ENCODE measurements around the gene KLF9. TPM values are rescaled to one million over a fixed set of nuclear protein-coding genes. Genes with fewer than 3 reads are reported as not detected.

KLF9 gene
- polyA plus RNA-seq, 1 of the 3 experiments (the other 2 are of a cell fraction): 5.8 TPM

DNA sequence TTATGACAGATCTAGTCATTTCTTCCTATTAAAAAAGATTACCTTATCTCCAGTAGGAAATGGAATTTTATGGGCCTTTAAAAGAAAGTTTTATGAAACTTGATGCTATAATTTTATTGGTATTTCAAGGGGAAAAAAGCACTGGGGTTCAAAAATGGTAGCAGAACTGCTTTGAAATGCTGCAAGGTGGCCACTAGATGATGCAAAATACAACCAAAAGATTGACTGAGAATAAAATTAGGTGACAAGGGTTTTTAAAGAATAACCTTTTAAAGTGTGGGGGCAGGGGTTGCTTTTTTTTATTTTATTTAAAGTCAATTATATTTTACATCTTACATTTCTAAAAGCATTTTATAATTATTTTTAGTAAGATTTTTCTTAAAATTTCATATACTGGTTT lies 61.7 kb downstream of the KLF9 start:
- no peak for DNase-seq
- 0 out of 4 replicates have a peak overlapping the region, but pooled peaks of 1 of the 2 experiments have one; percentile 0 for H3K27ac ChIP-seq (ENCODE audit: low read depth in 2 of 2, low read length in 1 of 2)
- CTCF ChIA-PET: interaction anchor here (1.1 to 1.7 kb wide), 4 partner anchors 9 to 249 kb away, joined by 3 to 15 read pairs (median 4); no protein-coding TSS in a partner anchor

DNA sequence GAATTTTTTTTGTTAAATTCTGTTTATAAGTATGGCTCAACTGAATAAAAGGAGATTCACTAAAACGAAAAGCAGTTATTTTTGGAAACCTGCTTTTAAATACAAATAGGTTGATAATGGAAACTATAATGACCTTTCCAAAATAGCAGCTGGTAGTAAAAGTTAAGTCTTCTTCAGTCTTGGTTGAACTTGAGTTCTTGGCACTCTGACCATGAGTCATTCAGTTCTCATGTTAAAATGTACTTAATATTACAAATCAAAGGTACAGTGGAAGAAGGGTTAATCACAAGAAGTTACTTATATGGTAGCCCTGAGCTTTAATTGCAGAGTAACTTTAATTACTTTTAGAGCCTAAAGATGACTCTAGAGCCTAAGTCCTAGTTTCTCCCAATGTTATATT lies 62.1 kb downstream of the KLF9 start:
- no peak overlapping the region for H3K4me3 ChIP-seq (ENCODE audit: low read depth in 2 of 2, low read length in 1 of 2)
- TF ChIP-seq MEF2A (IDR thresholded peaks at IDR 0.05; ENCODE audit: borderline replicate concordance, low read depth): no peak
- no peak for TF ChIP-seq RFX5 (IDR thresholded peaks at IDR 0.05; ENCODE audit: low read length)
- no peak for TF ChIP-seq JUND (IDR thresholded peaks at IDR 0.05)
- TF ChIP-seq MXI1 (IDR thresholded peaks at IDR 0.05; ENCODE audit: low read depth, low read length): no peak
- no peak for TF ChIP-seq FOSL2 (IDR thresholded peaks at IDR 0.05; ENCODE audit: borderline replicate concordance, low read depth)
- TF ChIP-seq, protein P1, sequence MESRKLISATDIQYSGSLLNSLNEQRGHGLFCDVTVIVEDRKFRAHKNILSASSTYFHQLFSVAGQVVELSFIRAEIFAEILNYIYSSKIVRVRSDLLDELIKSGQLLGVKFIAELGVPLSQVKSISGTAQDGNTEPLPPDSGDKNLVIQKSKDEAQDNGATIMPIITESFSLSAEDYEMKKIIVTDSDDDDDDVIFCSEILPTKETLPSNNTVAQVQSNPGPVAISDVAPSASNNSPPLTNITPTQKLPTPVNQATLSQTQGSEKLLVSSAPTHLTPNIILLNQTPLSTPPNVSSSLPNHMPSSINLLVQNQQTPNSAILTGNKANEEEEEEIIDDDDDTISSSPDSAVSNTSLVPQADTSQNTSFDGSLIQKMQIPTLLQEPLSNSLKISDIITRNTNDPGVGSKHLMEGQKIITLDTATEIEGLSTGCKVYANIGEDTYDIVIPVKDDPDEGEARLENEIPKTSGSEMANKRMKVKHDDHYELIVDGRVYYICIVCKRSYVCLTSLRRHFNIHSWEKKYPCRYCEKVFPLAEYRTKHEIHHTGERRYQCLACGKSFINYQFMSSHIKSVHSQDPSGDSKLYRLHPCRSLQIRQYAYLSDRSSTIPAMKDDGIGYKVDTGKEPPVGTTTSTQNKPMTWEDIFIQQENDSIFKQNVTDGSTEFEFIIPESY (IDR thresholded peaks at IDR 0.05; ENCODE audit: borderline replicate concordance, low read depth): no peak
- TF ChIP-seq POLR2AphosphoS5 (IDR thresholded peaks at IDR 0.05; ENCODE audit: low read depth, low read length): no peak
- no peak for TF ChIP-seq YY1 (IDR thresholded peaks at IDR 0.05; ENCODE audit: low read depth)
- TF ChIP-seq, protein P2, sequence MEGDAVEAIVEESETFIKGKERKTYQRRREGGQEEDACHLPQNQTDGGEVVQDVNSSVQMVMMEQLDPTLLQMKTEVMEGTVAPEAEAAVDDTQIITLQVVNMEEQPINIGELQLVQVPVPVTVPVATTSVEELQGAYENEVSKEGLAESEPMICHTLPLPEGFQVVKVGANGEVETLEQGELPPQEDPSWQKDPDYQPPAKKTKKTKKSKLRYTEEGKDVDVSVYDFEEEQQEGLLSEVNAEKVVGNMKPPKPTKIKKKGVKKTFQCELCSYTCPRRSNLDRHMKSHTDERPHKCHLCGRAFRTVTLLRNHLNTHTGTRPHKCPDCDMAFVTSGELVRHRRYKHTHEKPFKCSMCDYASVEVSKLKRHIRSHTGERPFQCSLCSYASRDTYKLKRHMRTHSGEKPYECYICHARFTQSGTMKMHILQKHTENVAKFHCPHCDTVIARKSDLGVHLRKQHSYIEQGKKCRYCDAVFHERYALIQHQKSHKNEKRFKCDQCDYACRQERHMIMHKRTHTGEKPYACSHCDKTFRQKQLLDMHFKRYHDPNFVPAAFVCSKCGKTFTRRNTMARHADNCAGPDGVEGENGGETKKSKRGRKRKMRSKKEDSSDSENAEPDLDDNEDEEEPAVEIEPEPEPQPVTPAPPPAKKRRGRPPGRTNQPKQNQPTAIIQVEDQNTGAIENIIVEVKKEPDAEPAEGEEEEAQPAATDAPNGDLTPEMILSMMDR (IDR thresholded peaks at IDR 0.05): no peak
- TF ChIP-seq TCF12 (IDR thresholded peaks at IDR 0.05): no peak
- TF ChIP-seq FOXM1 (IDR thresholded peaks at IDR 0.05; ENCODE audit: low read depth): no peak
- TF ChIP-seq, protein P3, sequence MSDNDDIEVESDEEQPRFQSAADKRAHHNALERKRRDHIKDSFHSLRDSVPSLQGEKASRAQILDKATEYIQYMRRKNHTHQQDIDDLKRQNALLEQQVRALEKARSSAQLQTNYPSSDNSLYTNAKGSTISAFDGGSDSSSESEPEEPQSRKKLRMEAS (IDR thresholded peaks at IDR 0.05; ENCODE audit: low read depth): no peak
- no peak for TF ChIP-seq NFIC (IDR thresholded peaks at IDR 0.05; ENCODE audit: borderline replicate concordance)
- TF ChIP-seq SIN3A (IDR thresholded peaks at IDR 0.05; ENCODE audit: borderline replicate concordance, low read depth, low read length): no peak

More for the DNA sequence above, 61.7 kb downstream of the KLF9 start:
- Histone ChIP-seq H3K4me2 (no peak overlapping the region), H3K9ac (no peak overlapping the region), H3K4me1 (ENCODE audit: control insufficient read depth in 1 of 2, insufficient read depth in 2 of 2, low read depth in 1 of 2, low read length in 1 of 2) (no peaks in the 10 kb centered on the region), H3K27me3 (ENCODE audit: insufficient read depth) (no peaks in the 10 kb centered on the region), H2AFZ (ENCODE audit: low read depth) (no peak overlapping the region), H3K36me3 (replicated peaks in 1 of 2; ENCODE audit: control insufficient read depth in 1 of 2, insufficient read depth in 2 of 2, low read length in 1 of 2) (peaks cover 28 to 68% of the 10 kb centered on the region in 2 experiments), H3K4me3 (ENCODE audit: low read depth in 2 of 2, low read length in 1 of 2) (no peak overlapping the region), H3K9me3 (no peaks in the 10 kb centered on the region), H3K9me2 (no peaks in the 10 kb centered on the region), H3K79me2 (ENCODE audit: insufficient read depth) (no peaks in the 10 kb centered on the region), H3F3A (replicated peaks; ENCODE audit: insufficient read depth) (peaks cover 10% of the 10 kb centered on the region), H4K20me1 (ENCODE audit: insufficient read depth) (no peaks in the 10 kb centered on the region)
- POLR2A ChIA-PET: no interaction called here
- TF ChIP-seq RAD21 (IDR thresholded peaks at IDR 0.05; ENCODE audit: low read length): peak; percentile 69
- TF ChIP-seq, protein P2 (IDR thresholded peaks at IDR 0.05): peak; percentile 55
- TF ChIP-seq JUND (IDR thresholded peaks at IDR 0.05): no peak
- TF ChIP-seq, protein P1 (IDR thresholded peaks at IDR 0.05; ENCODE audit: borderline replicate concordance, low read depth): no peak
- TF ChIP-seq, protein P3 (IDR thresholded peaks at IDR 0.05; ENCODE audit: low read depth): no peak
- TF ChIP-seq SMC3 (IDR thresholded peaks at IDR 0.05; ENCODE audit: low read depth, low read length): peak; percentile 50
- no peak for TF ChIP-seq GABPA (IDR thresholded peaks at IDR 0.05; ENCODE audit: low read depth)
- TF ChIP-seq POLR2AphosphoS5 (IDR thresholded peaks at IDR 0.05; ENCODE audit: low read depth, low read length): no peak

More for the DNA sequence above, 62.1 kb downstream of the KLF9 start:
- H2AFZ ChIP-seq (ENCODE audit: low read depth): no peak overlapping the region
- H3K9me3 ChIP-seq: no peaks in the 10 kb centered on the region
- no peak for DNase-seq
- H3K79me2 ChIP-seq (ENCODE audit: insufficient read depth): no peaks in the 10 kb centered on the region
- no peaks in the 10 kb centered on the region for H3K27me3 ChIP-seq (ENCODE audit: insufficient read depth)
- no peaks in the 10 kb centered on the region for H4K20me1 ChIP-seq (ENCODE audit: insufficient read depth)
- peaks cover 10% of the 10 kb centered on the region for H3F3A ChIP-seq (replicated peaks; ENCODE audit: insufficient read depth)
- H3K9me2 ChIP-seq: no peaks in the 10 kb centered on the region
- H3K27ac ChIP-seq (ENCODE audit: low read depth in 2 of 2, low read length in 1 of 2): peak overlapping the region in 1 of 2 experiments; percentile 0; a peak in 1 of 4 replicates
- peaks cover 31 to 73% of the 10 kb centered on the region in 2 experiments for H3K36me3 ChIP-seq (replicated peaks in 1 of 2; ENCODE audit: control insufficient read depth in 1 of 2, insufficient read depth in 2 of 2, low read length in 1 of 2)
- no peak overlapping the region for H3K9ac ChIP-seq
- CTCF ChIA-PET: interaction anchor here (0.9 to 1.7 kb wide), 7 partner anchors 9 to 250 kb away, joined by 3 to 15 read pairs (median 3); no protein-coding TSS in a partner anchor
- 61% methylated on average over 1 of the region's 1 CpG for WGBS (ENCODE audit: low lambda C conversion rate)
- no peaks in the 10 kb centered on the region for H3K4me1 ChIP-seq (ENCODE audit: control insufficient read depth in 1 of 2, insufficient read depth in 2 of 2, low read depth in 1 of 2, low read length in 1 of 2)
- POLR2A ChIA-PET: no interaction called here
- no peak overlapping the region for H3K4me2 ChIP-seq
